ENCODE results near the gene BRD3.

BRD3 gene

DNA sequence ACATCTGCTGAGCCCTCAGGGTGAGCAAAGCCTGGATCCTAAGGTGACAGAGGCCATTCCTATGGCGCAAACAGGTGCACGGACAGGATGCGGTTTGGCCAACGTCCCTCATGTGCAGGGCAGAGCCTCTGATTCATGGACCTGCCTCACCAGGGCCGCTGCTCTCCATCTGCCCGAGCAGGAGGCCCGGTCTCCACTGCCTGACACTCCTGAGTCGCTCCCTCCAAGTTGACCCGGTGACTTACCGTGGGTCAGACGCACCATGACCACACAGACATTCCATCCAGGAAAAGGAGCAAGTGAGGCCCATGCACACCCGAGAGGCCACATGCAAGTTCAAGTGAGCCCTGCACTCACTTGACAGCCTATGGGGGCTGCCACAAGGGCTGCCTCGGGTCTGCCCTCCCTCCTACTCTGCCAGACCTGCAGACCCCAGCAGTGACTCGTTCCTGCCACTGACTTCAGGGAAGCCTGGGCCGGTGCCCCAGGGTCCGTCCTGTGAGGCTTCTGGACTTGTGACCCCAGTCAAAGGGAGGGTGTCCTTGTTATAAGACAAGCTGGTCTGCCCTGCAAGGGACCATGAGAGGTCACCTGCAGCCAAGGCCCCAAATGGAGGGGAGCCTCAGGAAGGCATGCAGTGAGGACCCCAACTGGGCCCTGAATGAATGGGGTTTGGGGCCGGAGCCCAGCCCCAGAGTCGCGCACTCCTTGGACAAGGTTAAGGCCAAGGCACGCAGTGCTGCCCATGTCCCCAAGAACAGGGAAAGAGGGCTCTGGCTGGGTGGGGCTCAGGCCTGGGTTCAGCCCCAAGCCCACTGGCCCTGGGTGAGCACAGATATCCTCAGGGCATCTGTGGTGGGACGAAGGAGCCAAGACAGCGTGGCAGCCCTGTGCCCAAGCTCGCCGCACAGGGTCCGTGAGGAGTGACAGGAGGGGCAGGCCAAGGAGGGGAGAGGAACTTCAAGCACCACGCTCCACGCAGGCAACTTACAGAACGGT lies 32.5 kb downstream of the BRD3 start:
- TF ChIP-seq, protein P1, sequence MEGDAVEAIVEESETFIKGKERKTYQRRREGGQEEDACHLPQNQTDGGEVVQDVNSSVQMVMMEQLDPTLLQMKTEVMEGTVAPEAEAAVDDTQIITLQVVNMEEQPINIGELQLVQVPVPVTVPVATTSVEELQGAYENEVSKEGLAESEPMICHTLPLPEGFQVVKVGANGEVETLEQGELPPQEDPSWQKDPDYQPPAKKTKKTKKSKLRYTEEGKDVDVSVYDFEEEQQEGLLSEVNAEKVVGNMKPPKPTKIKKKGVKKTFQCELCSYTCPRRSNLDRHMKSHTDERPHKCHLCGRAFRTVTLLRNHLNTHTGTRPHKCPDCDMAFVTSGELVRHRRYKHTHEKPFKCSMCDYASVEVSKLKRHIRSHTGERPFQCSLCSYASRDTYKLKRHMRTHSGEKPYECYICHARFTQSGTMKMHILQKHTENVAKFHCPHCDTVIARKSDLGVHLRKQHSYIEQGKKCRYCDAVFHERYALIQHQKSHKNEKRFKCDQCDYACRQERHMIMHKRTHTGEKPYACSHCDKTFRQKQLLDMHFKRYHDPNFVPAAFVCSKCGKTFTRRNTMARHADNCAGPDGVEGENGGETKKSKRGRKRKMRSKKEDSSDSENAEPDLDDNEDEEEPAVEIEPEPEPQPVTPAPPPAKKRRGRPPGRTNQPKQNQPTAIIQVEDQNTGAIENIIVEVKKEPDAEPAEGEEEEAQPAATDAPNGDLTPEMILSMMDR (IDR thresholded peaks at IDR 0.05): no peak

DNA sequence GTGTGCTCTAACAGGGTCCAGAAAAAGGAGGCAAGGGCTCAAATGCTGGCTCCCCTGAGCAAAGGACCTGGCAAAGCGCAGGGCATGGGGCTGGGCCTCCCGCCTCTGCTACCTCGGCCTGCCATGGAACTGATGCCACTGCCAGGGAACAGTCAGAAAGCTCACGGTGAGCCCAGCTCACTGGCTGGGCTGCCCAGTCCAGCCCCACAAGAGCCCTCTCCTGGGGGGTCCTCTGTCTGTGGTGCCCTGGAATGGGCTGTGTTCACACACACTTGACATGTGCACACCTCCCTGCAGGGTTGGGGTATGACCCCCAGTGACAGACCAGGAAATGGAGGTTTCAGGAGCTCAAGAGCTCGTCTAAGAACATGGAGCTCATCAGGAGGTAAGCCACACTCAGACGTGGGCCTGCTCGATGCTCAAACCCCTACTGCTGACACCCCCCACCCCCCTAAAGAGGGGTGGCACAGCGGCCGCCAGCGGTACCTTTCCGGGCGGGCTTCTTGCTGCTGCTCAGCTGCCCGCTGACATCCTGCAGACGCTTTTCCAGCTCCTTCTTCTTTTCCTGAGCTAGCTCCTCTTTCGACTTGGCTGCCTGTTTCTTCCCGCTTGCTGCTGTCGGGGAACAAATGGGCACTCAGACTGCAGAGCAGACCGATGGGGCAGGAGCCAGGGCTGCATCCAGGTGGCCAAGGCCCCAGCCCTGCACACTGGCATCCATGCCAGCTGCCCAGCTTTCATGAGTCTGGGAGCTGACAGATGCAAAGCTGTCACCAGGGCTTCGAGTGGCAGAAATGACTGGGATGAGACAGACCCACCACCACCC lies 33.4 kb downstream of the BRD3 start:
- TF ChIP-seq, protein P1 (IDR thresholded peaks at IDR 0.05): no peak

DNA sequence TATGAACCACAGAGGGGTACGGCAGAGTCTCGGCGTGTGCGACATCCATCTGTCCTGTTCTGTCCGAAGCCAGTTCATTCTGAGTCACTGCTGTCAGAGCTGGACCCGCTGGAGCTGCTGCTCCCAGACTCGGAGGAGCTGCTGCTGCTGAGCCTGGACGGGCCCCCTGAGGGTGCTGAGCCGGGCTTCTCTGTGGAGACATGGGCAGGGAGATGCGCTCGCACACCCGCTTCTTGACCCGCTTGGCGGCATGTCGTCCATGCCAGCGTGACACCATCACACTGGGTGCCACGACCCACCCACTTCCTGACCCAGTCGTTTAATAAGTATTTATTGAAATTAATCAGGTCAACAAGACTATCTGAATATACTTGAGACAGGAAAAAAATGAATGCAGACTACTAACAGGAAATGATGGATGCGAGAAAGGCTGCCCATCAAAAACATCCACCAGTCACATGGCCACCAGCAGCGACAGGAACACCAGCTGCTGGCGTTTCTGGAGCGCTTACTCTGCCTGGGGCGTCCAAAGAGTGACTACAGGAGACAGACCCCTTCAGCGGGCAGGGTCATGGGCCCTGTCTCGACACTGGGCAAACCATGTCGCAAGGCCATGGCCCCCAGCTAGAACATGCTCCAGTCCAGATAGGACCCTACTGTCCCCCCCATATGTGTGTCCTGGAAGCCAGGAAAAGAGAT lies 34.2 kb downstream of the BRD3 start:
- TF ChIP-seq, protein P1 (IDR thresholded peaks at IDR 0.05): no peak

DNA sequence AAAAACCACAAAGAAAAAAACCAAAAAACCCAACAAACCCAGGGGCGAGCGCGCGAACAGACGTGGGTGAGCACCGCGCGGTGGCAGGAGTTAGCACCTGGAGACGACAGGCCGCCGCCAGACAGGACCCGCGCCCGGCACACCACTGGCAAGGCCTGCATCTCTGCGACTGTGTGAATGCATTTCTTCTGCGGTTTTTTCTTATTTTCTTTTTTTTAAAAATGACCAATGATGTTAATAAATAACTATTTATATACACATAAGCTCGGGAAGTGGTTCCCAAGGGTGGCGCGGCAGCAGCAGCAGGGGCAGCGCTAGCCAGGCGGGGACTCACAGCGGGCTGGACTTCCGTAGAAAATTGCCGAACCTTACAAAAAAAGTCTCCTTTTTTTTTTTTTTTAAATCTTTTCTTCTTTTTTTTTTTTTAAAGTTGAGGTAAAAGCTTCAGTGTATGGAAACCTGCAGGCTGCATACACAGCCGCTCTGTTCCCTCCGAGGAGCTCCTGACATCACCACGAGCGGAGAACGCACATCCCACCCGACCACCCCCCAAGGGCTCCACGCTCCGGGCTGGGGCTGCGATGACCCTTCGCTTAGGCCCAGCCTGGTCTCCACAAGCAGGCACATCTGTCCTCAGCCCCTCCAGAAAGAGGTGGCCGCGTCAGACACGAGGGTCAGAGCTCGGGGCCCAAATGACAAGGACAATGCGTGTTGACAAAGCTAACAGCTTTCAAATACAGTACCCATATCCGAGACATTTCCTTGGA lies 35.2 kb downstream of the BRD3 start:
- TF ChIP-seq, protein P1 (IDR thresholded peaks at IDR 0.05): no peak

DNA sequence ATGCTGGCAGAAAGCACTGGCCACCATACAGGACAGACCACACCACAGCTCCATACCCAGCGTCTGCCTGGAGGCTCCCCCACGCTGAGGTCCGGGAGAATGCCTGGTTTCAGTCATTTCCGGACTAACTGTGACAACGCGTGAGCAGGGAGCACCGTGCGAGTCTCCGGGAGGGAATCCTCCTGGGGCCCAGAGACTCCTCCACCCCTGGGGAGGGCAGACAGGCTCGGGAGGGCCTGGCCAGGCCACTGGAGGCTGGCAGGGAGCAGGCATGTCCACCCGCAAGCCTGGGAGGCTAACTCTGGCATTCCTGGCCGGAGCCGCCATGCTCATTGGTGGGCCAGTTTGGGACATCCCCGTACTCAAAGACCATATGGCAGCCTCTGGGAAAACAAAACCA lies 36.0 kb downstream of the BRD3 start:
- TF ChIP-seq, protein P1 (IDR thresholded peaks at IDR 0.05): no peak

DNA sequence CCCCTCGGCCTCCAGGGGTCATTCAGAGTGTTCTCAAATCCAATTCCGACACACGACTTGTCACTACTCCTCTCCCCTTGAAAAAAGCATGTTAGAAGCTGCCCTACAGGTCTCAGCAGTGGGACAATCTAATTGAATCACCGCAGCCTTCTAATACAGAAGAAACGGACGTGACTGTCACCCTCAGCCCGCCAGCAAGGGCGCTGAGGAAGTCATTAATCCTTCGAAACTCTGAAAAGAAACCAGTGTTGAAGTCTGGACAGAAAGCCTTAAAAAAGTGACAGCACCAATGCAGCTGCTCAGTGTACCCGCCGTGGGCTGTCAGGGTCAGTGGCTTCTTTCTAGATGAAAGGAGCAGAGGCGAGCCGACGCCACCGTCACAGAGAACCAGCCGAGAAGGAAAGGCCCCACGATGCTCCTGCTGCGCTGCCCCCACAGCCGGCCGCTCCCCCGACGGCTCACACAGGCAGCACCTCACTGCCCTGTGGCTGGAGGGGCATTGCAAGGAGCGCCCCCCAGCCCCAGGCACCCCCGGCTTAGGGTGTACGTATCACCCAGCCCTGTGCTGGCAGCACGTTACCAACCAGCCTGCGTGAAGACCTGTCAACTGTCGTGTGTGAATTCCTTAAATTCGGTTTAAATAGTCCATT lies 36.9 kb downstream of the BRD3 start:
- TF ChIP-seq, protein P1 (IDR thresholded peaks at IDR 0.05): no peak
